Neural cell (in vitro differentiated cells): ENCODE results near the gene RDH8. TPM values are rescaled to one million over a fixed set of nuclear protein-coding genes. Genes with fewer than 3 reads are reported as not detected.

Experiments
- H2AFZ ChIP-seq: fragments of 200-600, 300-800 bp; sonication (generic), shearing (Covaris generic); 2 replicates; pipeline ENCODE4 v1.6.0; 2014; ENCODE audit warnings: low read depth, mild to moderate bottlenecking, antibody characterized with exemption, low read length, moderate library complexity
- H3F3A ChIP-seq: fragments of 200-600 bp; shearing (Covaris generic); 2 replicates; pipeline ENCODE4 v1.6.1; 2016; ENCODE audit warnings: mild to moderate bottlenecking, moderate library complexity, mixed read lengths, antibody characterized with exemption, low read length; ENCODE audit not compliant: insufficient read depth, poor library complexity, severe bottlenecking
- H3K27ac ChIP-seq: fragments of 200-600, 300-800 bp; sonication (generic), shearing (Covaris generic); 2 replicates; pipeline ENCODE4 v1.5.1; 2014; ENCODE audit warnings: mild to moderate bottlenecking, low read length, moderate library complexity
- H3K27me3 ChIP-seq: fragments of 300-800, 200-600 bp; sonication (generic), shearing (Covaris generic); 2 replicates; pipeline ENCODE4 v1.6.0; 2014; ENCODE audit warnings: mild to moderate bottlenecking, low read depth, low read length, moderate library complexity; ENCODE audit not compliant: insufficient read depth
- H3K36me3 ChIP-seq: fragments of 300-800, 200-600 bp; sonication (generic), shearing (Covaris generic); 2 replicates; pipeline ENCODE4 v1.5.1; 2014; ENCODE audit warnings: mild to moderate bottlenecking, antibody characterized with exemption, low read length, moderate library complexity; ENCODE audit not compliant: insufficient read depth
- H3K4me2 ChIP-seq: fragments of 300-800, 200-600 bp; sonication (generic), shearing (Covaris generic); 2 replicates; pipeline ENCODE4 v1.6.0; 2014; ENCODE audit warnings: mild to moderate bottlenecking, low read length
- H3K4me3 ChIP-seq: fragments of 300-800, 200-600 bp; sonication (generic), shearing (Covaris generic); 2 replicates; pipeline ENCODE4 v1.5.1; 2014; ENCODE audit warnings: mild to moderate bottlenecking, low read length, moderate library complexity
- H3K79me2 ChIP-seq: fragments of 200-600 bp; shearing (Covaris generic); replicated peaks from 2 replicates; pipeline ENCODE4 v1.6.0; 2014; ENCODE audit warnings: mild to moderate bottlenecking, low read length, moderate library complexity; ENCODE audit not compliant: insufficient read depth
- H3K9ac ChIP-seq: fragments of 300-800, 200-600 bp; sonication (generic), shearing (Covaris generic); 2 replicates; pipeline ENCODE4 v1.6.1; 2016; ENCODE audit warnings: mild to moderate bottlenecking, low read length, mixed read lengths
- H3K9me2 ChIP-seq: fragments of 200-600 bp; shearing (Covaris generic); 2 replicates; pipeline ENCODE4 v1.6.1; 2016; ENCODE audit warnings: mild to moderate bottlenecking, low read length, mixed read lengths; ENCODE audit not compliant: insufficient read depth
- H3K9me3 ChIP-seq: fragments of 200-600, 300-800 bp; sonication (generic), shearing (Covaris generic); 2 replicates; pipeline ENCODE4 v1.6.1; 2016; ENCODE audit warnings: mild to moderate bottlenecking, mixed run types, low read length, moderate library complexity, mixed read lengths
- H4K20me1 ChIP-seq: fragments of 200-600 bp; shearing (Covaris generic); 2 replicates; pipeline ENCODE4 v1.6.1; 2016; ENCODE audit warnings: mild to moderate bottlenecking, mixed run types; ENCODE audit not compliant: insufficient read depth
- EP300 ChIP-seq: fragments of 450-650 bp; conservative IDR thresholded peaks from 2 replicates; pipeline ENCODE4 v1.6.1; 2014; ENCODE audit warnings: antibody characterized with exemption, mild to moderate bottlenecking, moderate library complexity; ENCODE audit not compliant: poor library complexity, severe bottlenecking
- EZH2 ChIP-seq: fragments of 200-600, 300-800 bp; shearing (Covaris generic), sonication (generic); IDR thresholded peaks from 2 replicates; pipeline ENCODE4 v1.6.1; 2014; ENCODE audit warnings: antibody characterized with exemption, low read length, borderline replicate concordance, mild to moderate bottlenecking; ENCODE audit not compliant: insufficient read depth, poor library complexity, severe bottlenecking
- MXI1 ChIP-seq: fragments of 450-650 bp; conservative IDR thresholded peaks from 2 replicates; pipeline ENCODE4 v1.6.1; 2014; ENCODE audit warnings: antibody characterized with exemption, mild to moderate bottlenecking; ENCODE audit not compliant: poor library complexity, severe bottlenecking
- POLR2AphosphoS5 ChIP-seq: IDR thresholded peaks from 2 replicates; pipeline ENCODE4 v1.6.1; 2012
- RAD21 ChIP-seq: fragments of 450-650 bp; conservative IDR thresholded peaks from 2 replicates; pipeline ENCODE4 v1.6.1; 2014; ENCODE audit warnings: antibody characterized with exemption, mild to moderate bottlenecking, moderate library complexity
- SMC3 ChIP-seq: fragments of 450-650 bp; conservative IDR thresholded peaks from 2 replicates; pipeline ENCODE4 v1.6.1; 2014; ENCODE audit warnings: antibody characterized with exemption, mild to moderate bottlenecking, moderate library complexity; ENCODE audit not compliant: poor library complexity
- TAF1 ChIP-seq: IDR thresholded peaks from 2 replicates; pipeline ENCODE4 v1.6.1; 2012; ENCODE audit warnings: low read depth
- polyA plus RNA-seq: library from polyadenylated mRNA; depleted of rRNA; stranded (reverse); fragments of >200 nt; gene quantifications from 2 replicates; pipeline ENCODE4 v1.2.3, GENCODE V29; 2014
- TF ChIP-seq, protein P1 (sequence below): IDR thresholded peaks from 2 replicates; pipeline ENCODE4 v1.6.1; 2012; ENCODE audit warnings: borderline replicate concordance
- TF ChIP-seq, protein P2 (sequence below): fragments of 450-650 bp; IDR thresholded peaks from 2 replicates; pipeline ENCODE4 v1.5.1; 2014; ENCODE audit warnings: antibody characterized with exemption, mild to moderate bottlenecking, moderate library complexity; ENCODE audit not compliant: poor library complexity, severe bottlenecking

RDH8 gene
- polyA plus RNA-seq, 1 donor from 2014 or later = not detected

DNA sequence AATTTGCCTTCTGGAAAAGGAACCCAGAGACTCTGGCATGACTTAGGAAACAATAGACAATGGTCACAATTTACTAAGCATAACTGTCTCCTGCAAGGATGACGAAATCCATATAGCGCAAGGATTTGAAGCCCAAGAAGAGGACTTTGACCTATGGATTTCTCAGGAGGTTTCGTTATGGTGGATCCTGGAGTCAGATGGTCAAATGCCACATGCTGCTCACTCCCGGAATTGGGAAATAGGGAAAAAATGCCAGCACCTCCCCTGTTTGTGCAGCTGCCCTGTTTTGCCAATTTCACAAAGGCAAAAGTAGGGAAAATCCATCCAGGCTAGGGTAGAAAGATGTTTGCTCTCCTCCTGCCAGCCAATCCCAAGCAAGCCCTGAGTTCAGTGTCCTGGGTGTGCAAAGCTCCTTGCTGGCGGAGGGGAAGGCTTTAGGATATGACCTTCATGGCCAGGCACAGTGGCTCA is 23.4 kb downstream of the RDH8 start:
- Histone ChIP-seq H3K9me3 (no peaks in the 10 kb centered on the region), H3F3A (no peaks in the 10 kb centered on the region), H2AFZ (no peak overlapping the region), H3K36me3 (no peaks in the 10 kb centered on the region), H3K27ac (no peak overlapping the region), H3K79me2 (no peaks in the 10 kb centered on the region), H3K9me2 (no peaks in the 10 kb centered on the region), H3K4me2 (no peak overlapping the region), H3K27me3 (no peaks in the 10 kb centered on the region), H3K9ac (no peak overlapping the region), H4K20me1 (no peaks in the 10 kb centered on the region), H3K4me3 (no peak overlapping the region)
- TF ChIP-seq SMC3 = no peak
- no peak for TF ChIP-seq MXI1
- TF ChIP-seq, protein P1, sequence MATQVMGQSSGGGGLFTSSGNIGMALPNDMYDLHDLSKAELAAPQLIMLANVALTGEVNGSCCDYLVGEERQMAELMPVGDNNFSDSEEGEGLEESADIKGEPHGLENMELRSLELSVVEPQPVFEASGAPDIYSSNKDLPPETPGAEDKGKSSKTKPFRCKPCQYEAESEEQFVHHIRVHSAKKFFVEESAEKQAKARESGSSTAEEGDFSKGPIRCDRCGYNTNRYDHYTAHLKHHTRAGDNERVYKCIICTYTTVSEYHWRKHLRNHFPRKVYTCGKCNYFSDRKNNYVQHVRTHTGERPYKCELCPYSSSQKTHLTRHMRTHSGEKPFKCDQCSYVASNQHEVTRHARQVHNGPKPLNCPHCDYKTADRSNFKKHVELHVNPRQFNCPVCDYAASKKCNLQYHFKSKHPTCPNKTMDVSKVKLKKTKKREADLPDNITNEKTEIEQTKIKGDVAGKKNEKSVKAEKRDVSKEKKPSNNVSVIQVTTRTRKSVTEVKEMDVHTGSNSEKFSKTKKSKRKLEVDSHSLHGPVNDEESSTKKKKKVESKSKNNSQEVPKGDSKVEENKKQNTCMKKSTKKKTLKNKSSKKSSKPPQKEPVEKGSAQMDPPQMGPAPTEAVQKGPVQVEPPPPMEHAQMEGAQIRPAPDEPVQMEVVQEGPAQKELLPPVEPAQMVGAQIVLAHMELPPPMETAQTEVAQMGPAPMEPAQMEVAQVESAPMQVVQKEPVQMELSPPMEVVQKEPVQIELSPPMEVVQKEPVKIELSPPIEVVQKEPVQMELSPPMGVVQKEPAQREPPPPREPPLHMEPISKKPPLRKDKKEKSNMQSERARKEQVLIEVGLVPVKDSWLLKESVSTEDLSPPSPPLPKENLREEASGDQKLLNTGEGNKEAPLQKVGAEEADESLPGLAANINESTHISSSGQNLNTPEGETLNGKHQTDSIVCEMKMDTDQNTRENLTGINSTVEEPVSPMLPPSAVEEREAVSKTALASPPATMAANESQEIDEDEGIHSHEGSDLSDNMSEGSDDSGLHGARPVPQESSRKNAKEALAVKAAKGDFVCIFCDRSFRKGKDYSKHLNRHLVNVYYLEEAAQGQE = no peak
- TF ChIP-seq, protein P2, sequence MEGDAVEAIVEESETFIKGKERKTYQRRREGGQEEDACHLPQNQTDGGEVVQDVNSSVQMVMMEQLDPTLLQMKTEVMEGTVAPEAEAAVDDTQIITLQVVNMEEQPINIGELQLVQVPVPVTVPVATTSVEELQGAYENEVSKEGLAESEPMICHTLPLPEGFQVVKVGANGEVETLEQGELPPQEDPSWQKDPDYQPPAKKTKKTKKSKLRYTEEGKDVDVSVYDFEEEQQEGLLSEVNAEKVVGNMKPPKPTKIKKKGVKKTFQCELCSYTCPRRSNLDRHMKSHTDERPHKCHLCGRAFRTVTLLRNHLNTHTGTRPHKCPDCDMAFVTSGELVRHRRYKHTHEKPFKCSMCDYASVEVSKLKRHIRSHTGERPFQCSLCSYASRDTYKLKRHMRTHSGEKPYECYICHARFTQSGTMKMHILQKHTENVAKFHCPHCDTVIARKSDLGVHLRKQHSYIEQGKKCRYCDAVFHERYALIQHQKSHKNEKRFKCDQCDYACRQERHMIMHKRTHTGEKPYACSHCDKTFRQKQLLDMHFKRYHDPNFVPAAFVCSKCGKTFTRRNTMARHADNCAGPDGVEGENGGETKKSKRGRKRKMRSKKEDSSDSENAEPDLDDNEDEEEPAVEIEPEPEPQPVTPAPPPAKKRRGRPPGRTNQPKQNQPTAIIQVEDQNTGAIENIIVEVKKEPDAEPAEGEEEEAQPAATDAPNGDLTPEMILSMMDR = no peak
- TF ChIP-seq TAF1 = no peak
- no peak for TF ChIP-seq RAD21
- TF ChIP-seq EP300 = no peak
- no peak for TF ChIP-seq EZH2
- TF ChIP-seq POLR2AphosphoS5 = no peak

DNA sequence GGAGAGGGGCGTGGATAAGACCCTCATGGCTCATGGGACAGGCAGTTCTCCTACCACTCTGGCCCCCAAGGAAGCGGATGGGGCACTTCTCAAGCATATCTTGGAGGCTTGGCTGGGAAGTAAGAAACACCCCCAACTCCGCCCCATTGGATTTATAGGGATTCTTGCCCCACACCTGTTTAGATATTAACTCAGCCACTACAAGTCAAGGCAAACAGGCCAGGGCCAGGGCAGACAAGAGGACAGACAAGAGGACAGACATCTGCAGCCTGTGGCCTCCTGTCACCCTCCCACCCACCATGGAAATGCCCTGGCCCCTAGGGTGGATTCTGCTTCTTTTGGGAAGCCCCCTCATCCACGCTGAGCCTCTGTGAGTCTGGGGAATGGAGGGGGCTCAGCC is 24.1 kb downstream of the RDH8 start:
- no peaks in the 10 kb centered on the region for H4K20me1 ChIP-seq
- H3K36me3 ChIP-seq = no peaks in the 10 kb centered on the region
- H3F3A ChIP-seq = no peaks in the 10 kb centered on the region
- no peaks in the 10 kb centered on the region for H3K9me2 ChIP-seq
- H2AFZ ChIP-seq = no peak overlapping the region
- no peaks in the 10 kb centered on the region for H3K27me3 ChIP-seq
- H3K4me3 ChIP-seq = no peak overlapping the region
- no peak overlapping the region for H3K4me2 ChIP-seq
- no peak overlapping the region for H3K27ac ChIP-seq
- H3K9ac ChIP-seq = no peak overlapping the region
- H3K79me2 ChIP-seq = no peaks in the 10 kb centered on the region
- TF ChIP-seq POLR2AphosphoS5 (no peak), TAF1 (no peak), EZH2 (no peak), EP300 (no peak), MXI1 (no peak), RAD21 (no peak), SMC3 (no peak)
- TF ChIP-seq, protein P1 = no peak
- TF ChIP-seq, protein P2 = no peak
- H3K9me3 ChIP-seq = peaks cover under 1% of the 10 kb centered on the region
